ENCODE measurements around the gene ITFG2.

ITFG2 gene

DNA sequence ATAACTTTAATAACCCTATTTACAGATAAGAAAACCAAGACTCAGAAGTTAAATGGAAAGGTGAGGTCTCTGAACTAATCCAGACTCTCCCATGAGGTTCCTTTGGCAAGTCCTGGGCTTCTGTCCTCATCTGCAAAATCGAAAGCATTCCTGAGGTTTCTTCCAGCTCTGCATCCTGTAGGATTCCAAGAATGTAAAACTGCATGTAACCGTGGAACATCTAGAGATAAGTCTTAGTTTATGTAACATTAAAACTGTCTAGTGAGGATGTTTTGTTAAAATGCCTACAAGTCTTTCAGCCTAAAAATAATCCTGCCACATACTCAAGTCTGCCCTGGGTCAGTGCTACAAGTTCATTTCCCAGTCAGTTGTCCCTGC lies 7.3 kb upstream of the ITFG2 start:
- no peak for DNase-seq
- no peaks in the 10 kb centered on the region for H3K4me1 ChIP-seq (ENCODE audit: control insufficient read depth, insufficient read depth, low read length, poor library complexity, severe bottlenecking)
- peaks cover 38% of the 10 kb centered on the region for H3K36me3 ChIP-seq (ENCODE audit: control insufficient read depth, insufficient read depth, low read length)
- no peak overlapping the region for H3K4me3 ChIP-seq (ENCODE audit: insufficient read depth, low read depth, low read length, poor library complexity, severe bottlenecking)
- no peaks in the 10 kb centered on the region for H3K27me3 ChIP-seq (replicated peaks; ENCODE audit: control insufficient read depth, insufficient read depth, low read length, poor library complexity, severe bottlenecking)
- no peak overlapping the region for H3K27ac ChIP-seq (ENCODE audit: insufficient read depth, low read length, poor library complexity, severe bottlenecking)
- no peaks in the 10 kb centered on the region for H3K9me3 ChIP-seq (ENCODE audit: control insufficient read depth, low read length)

DNA sequence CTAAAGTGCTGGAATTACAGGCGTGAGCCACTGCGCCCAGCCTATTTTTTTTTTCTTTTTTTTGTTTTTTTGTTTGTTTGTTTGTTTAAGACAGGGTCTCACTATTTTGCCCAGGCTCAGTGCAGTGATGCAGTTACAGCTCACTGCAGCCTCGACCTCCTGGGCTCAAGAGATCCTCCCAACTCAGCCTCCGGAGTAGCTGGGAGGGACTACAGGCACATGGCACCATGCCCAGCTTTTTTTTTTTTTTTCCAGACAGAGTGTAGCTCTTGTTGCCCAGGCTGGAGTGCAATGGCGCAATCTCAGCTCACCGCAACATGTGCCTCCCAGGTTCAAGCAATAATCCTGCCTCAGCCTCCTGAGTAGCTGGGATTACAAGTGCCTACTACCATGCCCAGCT lies 5.8 kb upstream of the ITFG2 start:
- DNase-seq = no peak

DNA sequence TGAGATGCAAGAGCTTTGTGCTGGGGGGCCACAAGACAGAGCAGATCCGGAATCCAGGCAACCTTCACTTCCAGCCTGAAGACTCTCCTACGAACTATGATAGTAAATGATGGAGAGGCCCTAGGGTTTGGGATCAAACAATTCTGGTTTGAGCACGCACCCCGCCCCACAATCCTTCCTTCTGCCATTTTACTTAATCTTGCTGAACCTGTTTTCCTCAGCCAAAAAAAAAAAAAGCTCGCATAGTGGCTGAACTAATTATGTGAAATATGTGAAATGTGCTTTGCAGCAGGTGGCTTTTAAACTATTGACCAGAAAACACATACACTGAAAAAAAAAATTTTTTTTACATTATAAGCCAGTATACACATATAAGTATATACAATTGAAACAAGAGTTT lies 667 bp upstream of the ITFG2 start:
- no peak for DNase-seq
- H3K27ac ChIP-seq (ENCODE audit: insufficient read depth, low read length, poor library complexity, severe bottlenecking) = peak overlapping the region; percentile 87
- no peaks in the 10 kb centered on the region for H3K27me3 ChIP-seq (replicated peaks; ENCODE audit: control insufficient read depth, insufficient read depth, low read length, poor library complexity, severe bottlenecking)
- H3K9me3 ChIP-seq (ENCODE audit: control insufficient read depth, low read length) = no peaks in the 10 kb centered on the region
- no peaks in the 10 kb centered on the region for H3K36me3 ChIP-seq (ENCODE audit: control insufficient read depth, insufficient read depth, low read length)
- H3K4me3 ChIP-seq (ENCODE audit: insufficient read depth, low read depth, low read length, poor library complexity, severe bottlenecking) = peak overlapping the region; percentile 72
- H3K4me1 ChIP-seq (ENCODE audit: control insufficient read depth, insufficient read depth, low read length, poor library complexity, severe bottlenecking) = peaks cover 16% of the 10 kb centered on the region

More for the DNA sequence above, 5.8 kb upstream of the ITFG2 start:
- Histone ChIP-seq H3K27me3 (replicated peaks; ENCODE audit: control insufficient read depth, insufficient read depth, low read length, poor library complexity, severe bottlenecking) (no peaks in the 10 kb centered on the region), H3K9me3 (ENCODE audit: control insufficient read depth, low read length) (no peaks in the 10 kb centered on the region), H3K36me3 (ENCODE audit: control insufficient read depth, insufficient read depth, low read length) (peaks cover 22% of the 10 kb centered on the region), H3K4me3 (ENCODE audit: insufficient read depth, low read depth, low read length, poor library complexity, severe bottlenecking) (no peak overlapping the region), H3K4me1 (ENCODE audit: control insufficient read depth, insufficient read depth, low read length, poor library complexity, severe bottlenecking) (peaks cover 2% of the 10 kb centered on the region), H3K27ac (ENCODE audit: insufficient read depth, low read length, poor library complexity, severe bottlenecking) (no peak overlapping the region)

DNA sequence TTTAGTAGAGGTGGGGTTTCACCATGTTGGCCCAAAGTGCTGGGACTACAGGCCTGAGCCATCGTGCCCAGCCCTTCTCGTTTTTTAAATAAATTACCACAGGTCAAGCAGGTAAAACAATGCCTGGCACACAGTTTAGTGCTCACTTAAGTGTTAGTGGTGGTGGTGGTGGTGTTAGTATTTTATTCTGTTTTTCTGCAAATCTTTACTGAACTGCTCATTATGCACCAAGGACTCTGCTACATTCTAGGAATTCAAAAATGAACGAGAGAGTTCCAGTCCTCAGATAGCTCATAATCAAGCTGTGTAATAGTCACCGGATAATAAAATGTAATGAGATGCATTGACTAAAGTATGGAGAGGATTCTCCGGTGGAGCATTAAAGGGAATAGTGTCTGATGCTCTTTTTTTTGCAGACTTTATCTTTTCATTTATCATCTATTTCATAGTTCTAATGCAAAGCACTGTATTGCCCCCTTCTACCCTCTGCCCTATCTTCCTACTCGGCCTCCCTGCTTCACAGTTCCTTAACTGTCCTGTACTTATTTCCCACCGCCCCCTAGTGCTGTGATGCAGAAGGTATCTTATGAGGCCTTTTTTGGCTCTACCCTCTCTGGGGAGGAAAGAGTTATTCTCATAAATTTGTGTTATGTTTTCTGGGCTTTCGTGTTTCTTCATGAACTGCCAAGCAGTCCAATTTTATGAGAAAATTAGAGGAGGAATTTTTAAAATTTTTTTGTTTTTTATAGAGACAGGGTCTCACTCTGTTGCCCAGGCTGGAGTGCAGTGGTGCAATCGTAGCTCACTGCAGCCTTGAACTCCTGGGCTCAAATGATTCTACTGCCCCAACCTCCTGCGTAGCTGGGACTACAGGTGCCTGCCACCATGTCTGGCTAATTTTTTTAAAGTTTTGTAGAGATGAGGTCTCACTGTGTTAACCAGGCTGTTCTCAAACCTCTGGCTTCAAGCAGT lies 1.0 kb downstream of the ITFG2 start:
- Histone ChIP-seq H3K4me3 (ENCODE audit: insufficient read depth, low read depth, low read length, poor library complexity, severe bottlenecking) (peak overlapping the region; percentile 72), H3K27ac (ENCODE audit: insufficient read depth, low read length, poor library complexity, severe bottlenecking) (peak overlapping the region; percentile 87), H3K9me3 (ENCODE audit: control insufficient read depth, low read length) (no peaks in the 10 kb centered on the region), H3K36me3 (ENCODE audit: control insufficient read depth, insufficient read depth, low read length) (peaks cover 14% of the 10 kb centered on the region), H3K4me1 (ENCODE audit: control insufficient read depth, insufficient read depth, low read length, poor library complexity, severe bottlenecking) (peaks cover 16% of the 10 kb centered on the region), H3K27me3 (replicated peaks; ENCODE audit: control insufficient read depth, insufficient read depth, low read length, poor library complexity, severe bottlenecking) (no peaks in the 10 kb centered on the region)
- peak in 1 of 3 donors; percentile 27 for DNase-seq

DNA sequence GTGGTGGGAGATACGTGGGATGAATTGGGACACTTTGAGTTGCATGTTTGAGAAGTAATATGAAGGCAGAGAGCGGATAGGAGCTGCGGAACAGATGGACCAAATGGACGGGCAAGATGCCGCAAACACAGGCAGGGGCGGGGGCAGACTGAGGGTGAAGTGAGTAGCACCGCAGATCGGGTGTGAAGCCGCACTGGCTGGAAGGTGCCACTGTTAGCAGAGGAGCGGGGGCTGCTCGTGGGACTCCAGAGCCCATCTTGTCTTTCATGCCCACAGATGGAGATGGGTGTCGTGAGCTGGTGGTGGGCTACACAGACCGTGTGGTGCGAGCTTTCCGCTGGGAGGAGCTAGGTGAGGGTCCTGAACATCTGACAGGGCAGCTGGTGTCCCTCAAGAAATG lies 7.3 kb downstream of the ITFG2 start:
- no peak overlapping the region for H3K4me3 ChIP-seq (ENCODE audit: insufficient read depth, low read depth, low read length, poor library complexity, severe bottlenecking)
- H3K27ac ChIP-seq (ENCODE audit: insufficient read depth, low read length, poor library complexity, severe bottlenecking) = no peak overlapping the region
- no peak for DNase-seq
- H3K9me3 ChIP-seq (ENCODE audit: control insufficient read depth, low read length) = no peaks in the 10 kb centered on the region
- no peaks in the 10 kb centered on the region for H3K4me1 ChIP-seq (ENCODE audit: control insufficient read depth, insufficient read depth, low read length, poor library complexity, severe bottlenecking)
- H3K27me3 ChIP-seq (replicated peaks; ENCODE audit: control insufficient read depth, insufficient read depth, low read length, poor library complexity, severe bottlenecking) = no peaks in the 10 kb centered on the region
- peaks cover 68% of the 10 kb centered on the region for H3K36me3 ChIP-seq (ENCODE audit: control insufficient read depth, insufficient read depth, low read length)

DNA sequence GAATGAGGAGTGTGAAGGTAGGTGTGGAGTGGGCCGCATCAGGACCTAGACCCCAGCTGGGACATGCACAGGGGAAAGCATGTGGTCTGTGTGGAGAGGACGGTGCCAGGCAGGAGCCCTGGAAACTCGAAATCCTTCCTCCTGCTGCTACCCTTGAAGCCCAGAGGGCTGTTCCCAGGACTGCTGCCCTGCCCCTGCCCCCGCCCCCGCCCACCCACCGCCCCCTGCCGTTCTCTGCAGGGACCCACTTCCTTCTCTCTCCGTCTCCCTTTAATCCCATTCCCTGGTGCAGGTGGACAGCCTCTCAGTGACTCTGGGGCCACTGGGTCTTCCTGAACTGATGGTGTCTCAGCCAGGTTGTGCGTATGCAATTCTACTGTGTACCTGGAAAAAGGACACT lies 8.0 kb downstream of the ITFG2 start:
- Histone ChIP-seq H3K9me3 (ENCODE audit: control insufficient read depth, low read length) (no peaks in the 10 kb centered on the region), H3K4me1 (ENCODE audit: control insufficient read depth, insufficient read depth, low read length, poor library complexity, severe bottlenecking) (no peaks in the 10 kb centered on the region), H3K27me3 (replicated peaks; ENCODE audit: control insufficient read depth, insufficient read depth, low read length, poor library complexity, severe bottlenecking) (no peaks in the 10 kb centered on the region), H3K36me3 (ENCODE audit: control insufficient read depth, insufficient read depth, low read length) (peaks cover 74% of the 10 kb centered on the region), H3K27ac (ENCODE audit: insufficient read depth, low read length, poor library complexity, severe bottlenecking) (no peak overlapping the region), H3K4me3 (ENCODE audit: insufficient read depth, low read depth, low read length, poor library complexity, severe bottlenecking) (no peak overlapping the region)
- no peak for DNase-seq

DNA sequence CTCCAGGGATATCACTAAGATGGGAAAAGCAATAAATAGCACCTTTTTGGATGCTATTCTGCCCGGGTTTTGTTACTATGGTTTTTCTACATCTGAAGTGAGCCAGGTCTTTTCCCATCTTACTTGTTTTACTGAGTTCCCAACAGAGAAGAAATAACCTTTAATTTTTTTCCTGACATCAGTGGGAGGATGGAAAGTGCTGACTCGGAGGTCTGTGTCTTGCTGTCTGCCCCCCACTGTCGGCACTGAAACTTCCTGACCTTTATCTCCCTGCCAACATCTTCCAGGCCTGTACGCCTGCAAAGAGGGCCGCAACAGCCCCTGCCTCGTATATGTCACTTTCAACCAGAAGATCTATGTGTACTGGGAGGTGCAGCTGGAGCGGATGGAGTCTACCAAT lies 11.0 kb downstream of the ITFG2 start:
- H3K36me3 ChIP-seq (ENCODE audit: control insufficient read depth, insufficient read depth, low read length) = peaks cover 90% of the 10 kb centered on the region
- no peak overlapping the region for H3K27ac ChIP-seq (ENCODE audit: insufficient read depth, low read length, poor library complexity, severe bottlenecking)
- no peaks in the 10 kb centered on the region for H3K4me1 ChIP-seq (ENCODE audit: control insufficient read depth, insufficient read depth, low read length, poor library complexity, severe bottlenecking)
- DNase-seq = no peak
- H3K4me3 ChIP-seq (ENCODE audit: insufficient read depth, low read depth, low read length, poor library complexity, severe bottlenecking) = no peak overlapping the region
- H3K27me3 ChIP-seq (replicated peaks; ENCODE audit: control insufficient read depth, insufficient read depth, low read length, poor library complexity, severe bottlenecking) = no peaks in the 10 kb centered on the region
- no peaks in the 10 kb centered on the region for H3K9me3 ChIP-seq (ENCODE audit: control insufficient read depth, low read length)

DNA sequence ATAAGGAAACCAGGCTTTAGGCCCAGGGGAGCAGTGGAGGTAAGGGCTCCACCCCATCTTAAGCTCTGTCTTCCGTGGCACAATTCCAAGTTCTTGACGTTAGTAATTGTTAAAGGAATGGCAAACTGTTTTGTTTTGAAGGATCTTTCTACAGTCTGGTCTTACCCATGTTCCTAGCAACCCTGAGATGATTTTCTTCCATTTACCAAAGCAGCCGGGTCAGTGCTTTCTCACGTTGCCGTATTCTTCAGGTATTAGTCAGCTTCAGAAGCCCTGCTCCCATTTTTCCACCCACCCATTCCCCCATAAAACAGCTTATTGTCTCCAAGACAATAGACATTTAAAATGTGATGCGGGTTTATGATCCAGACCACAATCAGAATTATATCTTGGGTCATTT lies 12.1 kb downstream of the ITFG2 start:
- Histone ChIP-seq H3K9me3 (ENCODE audit: control insufficient read depth, low read length) (no peaks in the 10 kb centered on the region), H3K27ac (ENCODE audit: insufficient read depth, low read length, poor library complexity, severe bottlenecking) (no peak overlapping the region), H3K4me3 (ENCODE audit: insufficient read depth, low read depth, low read length, poor library complexity, severe bottlenecking) (no peak overlapping the region), H3K4me1 (ENCODE audit: control insufficient read depth, insufficient read depth, low read length, poor library complexity, severe bottlenecking) (no peaks in the 10 kb centered on the region), H3K27me3 (replicated peaks; ENCODE audit: control insufficient read depth, insufficient read depth, low read length, poor library complexity, severe bottlenecking) (no peaks in the 10 kb centered on the region), H3K36me3 (ENCODE audit: control insufficient read depth, insufficient read depth, low read length) (peaks cover 85% of the 10 kb centered on the region)
- no peak for DNase-seq

DNA sequence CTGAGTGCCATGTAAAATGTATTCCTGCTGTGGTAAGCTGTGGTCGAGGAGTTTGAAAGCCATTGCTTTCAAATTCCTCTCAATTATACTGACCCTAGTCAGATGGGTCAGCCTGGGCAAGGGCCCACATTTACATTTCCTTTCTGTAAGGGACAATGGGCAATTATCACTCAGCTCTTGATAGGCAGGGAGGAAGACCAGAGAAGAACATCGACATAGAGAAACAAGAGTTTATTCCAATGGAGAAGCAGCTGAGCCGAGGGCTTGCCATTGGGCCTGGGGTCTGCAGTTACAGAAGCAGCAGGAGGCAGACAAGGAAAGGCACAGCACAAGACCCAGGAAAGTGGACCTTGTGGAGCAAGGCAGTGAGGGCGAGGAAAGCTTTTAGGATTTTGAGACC lies 12.7 kb downstream of the ITFG2 start:
- H3K27ac ChIP-seq (ENCODE audit: insufficient read depth, low read length, poor library complexity, severe bottlenecking) = no peak overlapping the region
- no peaks in the 10 kb centered on the region for H3K4me1 ChIP-seq (ENCODE audit: control insufficient read depth, insufficient read depth, low read length, poor library complexity, severe bottlenecking)
- no peaks in the 10 kb centered on the region for H3K27me3 ChIP-seq (replicated peaks; ENCODE audit: control insufficient read depth, insufficient read depth, low read length, poor library complexity, severe bottlenecking)
- no peak for DNase-seq
- H3K9me3 ChIP-seq (ENCODE audit: control insufficient read depth, low read length) = no peaks in the 10 kb centered on the region
- H3K36me3 ChIP-seq (ENCODE audit: control insufficient read depth, insufficient read depth, low read length) = peaks cover 83% of the 10 kb centered on the region
- no peak overlapping the region for H3K4me3 ChIP-seq (ENCODE audit: insufficient read depth, low read depth, low read length, poor library complexity, severe bottlenecking)

DNA sequence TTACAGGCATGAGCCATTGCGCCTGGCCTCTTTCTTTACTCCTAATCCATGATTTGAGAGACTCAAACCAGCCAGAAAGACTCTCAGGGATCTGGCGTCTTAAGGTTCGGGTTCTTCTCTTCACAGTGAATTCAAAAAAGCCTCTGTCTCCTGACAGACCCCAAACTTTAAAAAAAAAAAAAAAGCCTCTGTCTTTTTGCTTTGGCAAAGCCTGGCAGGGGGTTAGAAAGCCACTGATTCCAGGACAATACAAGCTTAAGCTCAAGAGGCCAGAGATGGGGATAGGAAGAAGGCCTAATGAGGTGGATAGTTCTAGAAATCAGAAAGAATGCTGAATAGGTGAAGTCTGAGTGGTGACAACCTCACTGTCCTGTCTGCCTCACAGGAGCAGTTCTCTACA lies 13.6 kb downstream of the ITFG2 start:
- Histone ChIP-seq H3K4me3 (ENCODE audit: insufficient read depth, low read depth, low read length, poor library complexity, severe bottlenecking) (no peak overlapping the region), H3K27me3 (replicated peaks; ENCODE audit: control insufficient read depth, insufficient read depth, low read length, poor library complexity, severe bottlenecking) (no peaks in the 10 kb centered on the region), H3K4me1 (ENCODE audit: control insufficient read depth, insufficient read depth, low read length, poor library complexity, severe bottlenecking) (no peaks in the 10 kb centered on the region), H3K9me3 (ENCODE audit: control insufficient read depth, low read length) (no peaks in the 10 kb centered on the region), H3K36me3 (ENCODE audit: control insufficient read depth, insufficient read depth, low read length) (peaks cover 81% of the 10 kb centered on the region), H3K27ac (ENCODE audit: insufficient read depth, low read length, poor library complexity, severe bottlenecking) (no peak overlapping the region)
- DNase-seq = no peak

All from effector memory CD4-positive, alpha-beta T cell (primary cell).